ENCODE measurements around the gene PAF1.

Gene PAF1

GRCh38 chr19:39405261-39405957 is 14.5 kb upstream of the PAF1 start:
- DNase-seq: no peak

- peak; percentile 77 to 84 for DNase-seq
Observed at GRCh38 chr19:39403331-39404312, 12.7 kb upstream of the PAF1 start.

GRCh38 chr19:39402346-39403300 is 11.7 kb upstream of the PAF1 start:
- DNase-seq: peak in 1 of 2 experiments; percentile 50

DNA sequence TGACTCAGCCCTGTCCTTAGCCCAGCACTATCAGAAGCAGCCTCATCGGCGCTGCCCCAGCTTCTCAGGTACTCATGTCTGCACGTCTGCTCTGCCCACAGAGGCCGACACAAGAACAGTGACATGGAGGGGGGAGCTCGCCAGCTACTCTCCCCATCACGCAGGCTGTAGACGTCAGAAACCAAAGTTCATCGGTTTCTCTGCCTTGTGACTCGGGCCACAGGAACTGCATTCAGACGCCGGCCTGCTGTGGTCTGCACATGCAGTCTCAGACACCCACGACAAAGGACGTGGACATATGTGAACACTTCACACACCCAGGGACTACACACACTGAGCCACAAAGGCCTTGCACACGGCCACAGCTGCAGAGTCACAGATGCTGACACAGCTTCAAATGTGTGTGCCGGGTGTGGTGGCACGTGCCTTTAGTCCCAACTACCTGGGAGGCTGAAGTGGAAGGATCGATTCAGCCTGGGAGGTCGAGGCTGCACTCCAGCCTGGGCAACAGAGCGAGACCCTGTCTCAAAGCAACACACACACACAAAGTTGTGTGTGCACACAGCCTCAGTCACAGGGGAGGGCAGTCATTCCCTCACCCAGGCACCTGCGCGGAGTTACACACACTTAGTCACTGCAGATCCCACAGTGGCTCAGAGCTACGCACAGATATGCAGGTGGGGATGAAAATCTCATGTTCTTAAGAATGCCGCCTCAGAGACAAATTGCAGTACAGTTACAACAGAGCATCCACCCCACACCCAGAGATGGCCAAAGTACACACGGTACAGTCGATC is 10.8 kb upstream of the PAF1 start:
- no peak for DNase-seq

DNA sequence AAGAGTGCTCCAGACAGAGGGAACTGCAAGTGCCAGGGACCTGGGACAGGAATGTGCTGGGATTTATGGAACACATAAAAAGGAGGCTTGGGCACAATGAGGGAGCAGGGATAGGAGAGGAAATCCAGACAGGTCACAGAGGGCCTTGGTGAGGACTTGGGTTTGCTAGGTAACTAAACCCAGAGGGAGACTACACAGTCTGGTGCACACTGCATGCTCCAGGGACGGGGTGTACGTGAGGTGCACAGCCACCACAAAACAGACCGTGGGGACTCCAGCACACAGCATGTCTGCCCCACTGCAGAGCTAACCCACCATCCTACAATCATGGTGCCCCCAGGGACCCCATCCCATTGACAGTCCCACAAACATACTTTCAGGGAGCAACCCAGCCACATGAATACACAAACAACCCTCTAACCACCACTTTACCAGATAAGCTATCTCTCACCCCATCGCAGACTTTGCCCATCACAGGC is 10.2 kb upstream of the PAF1 start:
- DNase-seq: no peak

GRCh38 chr19:39400061-39400460 is 9.2 kb upstream of the PAF1 start:
- no peak for DNase-seq

- DNase-seq: no peak
Observed at GRCh38 chr19:39399668-39400050, 8.8 kb upstream of the PAF1 start.

DNA sequence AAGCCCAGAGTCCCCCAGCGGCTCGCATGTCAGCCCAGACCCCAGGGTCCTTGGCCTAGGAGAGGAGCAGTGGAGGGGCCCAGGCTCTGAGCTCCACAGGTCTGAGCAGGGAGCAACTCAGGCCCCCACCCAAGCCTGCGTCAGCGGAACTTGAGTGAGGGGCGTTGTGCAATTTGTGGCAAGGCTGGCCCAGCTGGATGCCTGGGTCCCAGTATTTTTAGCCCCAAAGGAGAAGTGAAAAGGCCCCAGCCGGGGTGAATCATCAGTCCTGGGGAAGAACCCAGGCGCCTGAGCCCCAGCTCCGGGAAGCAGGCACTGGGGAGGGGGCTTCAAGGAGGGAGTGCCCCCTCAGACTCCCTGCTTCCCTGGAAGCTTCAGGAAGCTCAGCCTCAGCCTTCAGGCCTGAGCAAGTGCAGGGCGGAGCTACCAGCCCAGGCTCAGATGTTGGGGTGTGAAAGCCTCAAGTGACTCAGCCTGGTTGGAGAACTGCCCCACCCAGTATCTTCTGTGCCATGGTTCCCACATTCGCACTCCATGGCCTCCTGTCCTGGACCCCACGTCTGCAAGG is 7.5 kb upstream of the PAF1 start:
- DNase-seq: peak in 1 of 2 experiments; percentile 25

DNA sequence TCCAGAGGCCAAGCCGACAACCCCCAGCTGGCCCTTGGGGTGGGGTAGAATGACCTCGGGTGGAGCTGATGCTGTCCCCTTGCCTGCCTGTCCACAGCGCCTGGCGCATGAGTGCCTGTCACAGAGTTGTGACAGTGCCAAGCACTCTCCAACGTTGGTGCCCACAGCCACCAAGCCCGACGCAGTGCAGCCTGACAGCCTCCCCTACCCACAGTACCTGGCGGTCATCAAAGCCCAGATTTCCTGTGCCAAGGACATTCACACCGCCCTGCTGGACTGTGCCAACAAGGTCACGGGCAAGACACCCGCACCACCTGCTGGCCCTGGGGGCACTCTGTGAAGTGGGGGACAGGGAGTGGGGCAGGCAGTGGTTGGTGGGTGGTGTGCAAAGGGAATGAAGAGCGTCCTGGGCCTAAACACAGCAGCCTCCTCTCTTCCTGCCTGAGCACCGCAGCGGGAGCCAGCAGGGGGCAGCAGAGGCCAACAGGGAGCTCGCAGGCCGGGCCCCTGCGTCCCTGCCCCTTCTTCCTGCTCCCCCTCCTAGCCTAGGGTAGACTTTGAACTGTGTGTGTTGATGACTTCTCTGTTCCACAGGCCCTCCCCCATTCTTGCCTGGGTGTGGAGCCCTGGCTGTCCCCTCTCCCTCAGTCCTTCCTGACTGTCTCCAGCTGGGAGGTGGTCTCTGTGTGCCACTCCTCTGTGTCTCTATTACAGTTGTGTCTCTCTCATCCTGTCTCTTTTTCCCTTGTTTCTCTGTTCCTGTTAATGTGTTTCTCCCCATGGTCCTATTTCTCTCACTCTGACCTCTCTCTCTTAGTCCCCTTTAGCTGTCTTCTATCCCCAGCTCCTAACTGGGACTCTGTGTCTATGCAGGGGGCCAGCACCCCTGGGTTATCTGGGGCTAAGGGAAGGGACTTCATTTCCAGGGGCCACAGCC is 6.7 kb upstream of the PAF1 start:
- DNase-seq: peak; percentile 24 to 67

DNA sequence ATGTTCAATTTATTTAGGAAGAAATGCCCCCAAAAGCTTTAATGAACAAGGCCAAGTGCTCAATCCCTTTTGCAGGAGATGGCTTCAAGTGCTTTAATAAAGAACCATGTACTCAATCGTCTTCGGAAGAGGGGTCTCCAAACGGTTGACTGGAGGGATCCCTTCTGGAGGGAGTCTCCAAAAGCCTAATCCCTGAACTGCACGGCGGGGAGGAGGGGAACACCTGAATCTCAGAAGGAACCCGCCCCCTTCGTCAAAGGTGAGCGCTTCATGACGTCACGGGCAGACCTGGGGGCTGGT is 505 bp downstream of the PAF1 start:
- DNase-seq: no peak

GRCh38 chr19:39389631-39390414 is 1.1 kb downstream of the PAF1 start:
- DNase-seq: no peak

- DNase-seq: no peak
Observed at GRCh38 chr19:39388657-39389056, 2.2 kb downstream of the PAF1 start.

GRCh38 chr19:39386557-39386956 is 4.3 kb downstream of the PAF1 start:
- no peak for DNase-seq

DNA sequence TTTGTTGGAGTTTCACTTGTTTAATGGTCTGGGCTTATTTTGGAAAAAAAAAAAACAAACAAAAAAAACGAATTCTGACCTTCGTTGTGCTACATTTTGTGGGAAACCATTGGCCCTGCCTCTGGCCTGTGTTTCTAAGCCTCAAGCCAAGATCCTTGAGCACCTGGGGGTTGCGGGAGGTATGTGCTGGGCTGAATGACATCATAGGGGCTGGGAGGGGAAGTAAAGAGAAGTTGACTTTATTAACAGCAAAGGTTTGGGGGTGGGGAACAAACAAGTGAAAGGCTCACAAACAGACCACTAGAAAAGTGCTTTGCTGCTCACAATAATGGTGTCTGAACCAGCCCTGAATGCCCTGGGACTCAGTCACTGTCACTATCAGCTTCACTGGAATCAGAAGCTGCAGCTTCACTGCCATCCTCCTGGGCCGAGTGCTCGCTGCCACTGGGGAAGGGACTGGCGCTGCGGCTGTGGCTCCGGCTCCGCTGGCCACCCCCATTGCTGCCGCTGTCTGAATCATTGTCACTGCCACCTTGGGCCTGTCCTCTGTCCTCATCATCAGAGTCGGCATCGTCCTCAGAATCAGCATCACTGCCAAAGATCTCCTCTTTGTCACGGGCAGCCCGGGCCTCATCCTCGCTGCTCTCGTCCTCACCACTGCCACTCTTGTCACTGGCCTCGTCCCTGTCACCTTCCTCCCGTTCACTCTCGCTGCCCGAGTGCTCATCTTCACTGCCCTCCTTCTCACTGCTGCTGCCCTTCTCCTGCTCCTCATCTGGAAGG is 5.1 kb downstream of the PAF1 start:
- DNase-seq: no peak

- no peak for DNase-seq
Observed at GRCh38 chr19:39384839-39385568, 5.9 kb downstream of the PAF1 start.

DNA sequence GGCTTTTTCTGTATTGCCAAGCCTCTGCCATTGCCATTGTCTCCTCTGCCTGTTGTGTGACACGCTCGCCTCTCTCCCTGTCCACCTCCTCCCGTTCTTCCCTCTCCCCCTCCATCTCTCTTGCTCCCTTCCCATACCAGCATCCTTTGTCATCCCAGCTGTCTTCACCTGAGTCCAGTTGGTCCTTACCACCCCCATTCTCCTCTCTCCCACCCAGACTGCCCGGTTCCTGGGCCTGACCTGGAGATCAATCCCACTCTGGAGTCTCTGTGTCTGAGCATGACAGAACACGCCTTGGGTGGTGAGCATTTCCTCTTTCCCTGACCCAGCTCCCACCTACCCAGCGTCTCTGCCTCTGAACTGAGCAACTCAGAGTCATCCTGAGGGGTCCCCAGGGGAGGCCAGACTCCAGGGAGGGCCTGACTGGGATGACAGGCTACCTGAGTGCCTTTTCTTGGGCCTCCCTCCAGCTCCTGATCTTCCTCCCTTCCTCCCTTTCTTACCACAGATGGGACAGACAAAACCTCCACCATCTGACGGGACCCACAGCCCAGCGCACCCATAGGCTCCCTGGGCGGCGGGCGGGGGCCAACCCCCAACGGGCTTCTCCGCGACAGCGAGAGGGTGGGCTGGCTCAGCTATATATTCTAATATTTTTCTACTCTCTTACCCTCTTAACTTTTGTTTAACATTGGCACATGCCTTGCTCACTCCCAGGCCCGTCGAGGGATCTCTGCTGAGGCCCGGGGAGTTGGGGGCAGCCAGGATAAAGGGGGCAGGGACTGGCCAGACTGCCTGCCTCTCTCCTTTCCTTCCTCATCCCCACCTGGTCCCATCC is 7.7 kb downstream of the PAF1 start:
- DNase-seq: no peak
